ENCODE measurements around the gene CACNB2. TPM values are rescaled to one million over a fixed set of nuclear protein-coding genes. Genes with fewer than 3 reads are reported as not detected.

Gene CACNB2
- total RNA-seq, 1 donor from 2014 or later, result not detected

GRCh38 chr10:18099415-18099814, 40.8 kb upstream of the CACNB2 start:
- Mint-ChIP-seq H3K4me1 (no peaks in the 10 kb centered on the region), H3K9me3 (no peaks in the 10 kb centered on the region), H3K4me3 (no peak overlapping the region), H3K27ac (no peak overlapping the region), H3K36me3 (ENCODE audit: low read depth) (no peaks in the 10 kb centered on the region), H3K27me3 (no peaks in the 10 kb centered on the region)
- ChIA-PET CTCF (no interaction called here), POLR2A (no interaction called here)
- ATAC-seq (ENCODE audit: low read depth) (no peak), DNase-seq (no peak)
- intact Hi-C loops (cut with micrococcal nuclease), result no loop called here
- TF ChIP-seq CTCF (IDR thresholded peaks at IDR 0.05), result no peak

GRCh38 chr10:18100669-18101068, 39.6 kb upstream of the CACNB2 start:
- Mint-ChIP-seq H3K4me3 (no peak overlapping the region), H3K36me3 (ENCODE audit: low read depth) (no peaks in the 10 kb centered on the region), H3K27me3 (no peaks in the 10 kb centered on the region), H3K27ac (no peak overlapping the region), H3K9me3 (no peaks in the 10 kb centered on the region), H3K4me1 (no peaks in the 10 kb centered on the region)
- no peak for ATAC-seq (ENCODE audit: low read depth)
- DNase-seq, result no peak
- POLR2A ChIA-PET, result no interaction called here
- intact Hi-C loops (cut with micrococcal nuclease), result no loop called here
- no peak for TF ChIP-seq CTCF (IDR thresholded peaks at IDR 0.05)
- CTCF ChIA-PET, result no interaction called here

GRCh38 chr10:18102404-18102803, 37.8 kb upstream of the CACNB2 start:
- no peaks in the 10 kb centered on the region for H3K9me3 Mint-ChIP-seq
- no peaks in the 10 kb centered on the region for H3K4me1 Mint-ChIP-seq
- no peak overlapping the region for H3K4me3 Mint-ChIP-seq
- H3K36me3 Mint-ChIP-seq (ENCODE audit: low read depth), result no peaks in the 10 kb centered on the region
- TF ChIP-seq CTCF (IDR thresholded peaks at IDR 0.05), result no peak
- H3K27ac Mint-ChIP-seq, result no peak overlapping the region
- DNase-seq (no peak), ATAC-seq (ENCODE audit: low read depth) (no peak)
- CTCF ChIA-PET, result no interaction called here
- POLR2A ChIA-PET, result no interaction called here
- no peaks in the 10 kb centered on the region for H3K27me3 Mint-ChIP-seq
- intact Hi-C loops (cut with micrococcal nuclease), result no loop called here

- H3K36me3 Mint-ChIP-seq (ENCODE audit: low read depth), result no peaks in the 10 kb centered on the region
- TF ChIP-seq CTCF (IDR thresholded peaks at IDR 0.05), result no peak
- no peak for ATAC-seq (ENCODE audit: low read depth)
Observed at GRCh38 chr10:18104223-18104872, 35.9 kb upstream of the CACNB2 start.

GRCh38 chr10:18109341-18109870, 30.8 kb upstream of the CACNB2 start:
- no peak for ATAC-seq (ENCODE audit: low read depth)
- Mint-ChIP-seq H3K4me3 (no peak overlapping the region), H3K9me3 (no peaks in the 10 kb centered on the region), H3K27ac (no peak overlapping the region), H3K4me1 (no peaks in the 10 kb centered on the region), H3K27me3 (no peaks in the 10 kb centered on the region), H3K36me3 (ENCODE audit: low read depth) (no peaks in the 10 kb centered on the region)
- intact Hi-C loops (cut with micrococcal nuclease), result no loop called here
- ChIA-PET POLR2A (no interaction called here), CTCF (no interaction called here)
- no peak for DNase-seq
- no peak for TF ChIP-seq CTCF (IDR thresholded peaks at IDR 0.05)

More at GRCh38 chr10:18104223-18104872, 35.9 kb upstream of the CACNB2 start:
- Mint-ChIP-seq H3K4me3 (no peak overlapping the region), H3K27ac (no peak overlapping the region), H3K27me3 (no peaks in the 10 kb centered on the region), H3K4me1 (no peaks in the 10 kb centered on the region), H3K9me3 (no peaks in the 10 kb centered on the region)
- no peak for DNase-seq
- ChIA-PET POLR2A (no interaction called here), CTCF (interaction anchor here (0.9 kb wide), 2 partner anchors 194 to 256 kb away, joined by 3 to 5 read pairs; no protein-coding TSS in a partner anchor)
- intact Hi-C loops (cut with micrococcal nuclease), result loop anchor here (1.0 to 2.0 kb wide), 5 partner anchors 194 to 497 kb away; no protein-coding TSS in a partner anchor
